Peyer's patch (tissue), 4 donors: ENCODE data around the gene TTC21A. TPM values are rescaled to one million over a fixed set of nuclear protein-coding genes. Genes with fewer than 3 reads are reported as not detected.

Source experiments
- DNase-seq, 3 donors: peaks; one replicate each; pipeline ENCODE4 v3.0.0-alpha.2; 2017 to 2019
- H3K27ac ChIP-seq, 4 donors: fragments of 200-600 bp; sonication (generic); one replicate each; pipeline ENCODE4 v1.5.1; 2016 to 2019
- H3K27me3 ChIP-seq, 2 donors: fragments of 200-600 bp; sonication (generic); one replicate each; pipeline ENCODE4 v1.5.1; 2019
- H3K36me3 ChIP-seq, 3 donors: fragments of 200-600 bp; sonication (generic); one replicate each; pipeline ENCODE4 v1.5.1; 2016 to 2019
- H3K4me1 ChIP-seq, 4 donors: fragments of 200-600 bp; sonication (generic); one replicate each; pipeline ENCODE4 v1.5.1; 2016 to 2019
- H3K4me3 ChIP-seq, 4 donors: fragments of 200-600 bp; sonication (generic); 1 replicate in 3 of 4; 2 replicates in 1 of 4; pipeline ENCODE4 v1.5.1; 2016 to 2019; ENCODE audit warnings: mild to moderate bottlenecking in 1 of 4
- H3K9me3 ChIP-seq, 4 donors: fragments of 200-600 bp; sonication (generic); one replicate each; pipeline ENCODE4 v1.5.1; 2016 to 2019; ENCODE audit warnings: mild to moderate bottlenecking in 1 of 4
- CTCF ChIP-seq, 6 experiments: fragments of 450-650 bp in 4 of 6; fragments of 200-600 bp in 2 of 6; sonication (generic) in 1 of 6; IDR thresholded peaks; one replicate each; pipeline ENCODE4 v1.5.1; 2017 to 2019; ENCODE audit warnings: antibody characterized with exemption in 6 of 6, mild to moderate bottlenecking in 3 of 6, moderate library complexity in 1 of 6
- POLR2A ChIP-seq, 2 donors: fragments of 450-650 bp; IDR thresholded peaks; one replicate each; pipeline ENCODE4 v1.5.1; 2017; ENCODE audit warnings: antibody characterized with exemption in 2 of 2, mild to moderate bottlenecking in 2 of 2, moderate library complexity in 2 of 2
- total RNA-seq, 4 donors: library from RNA; depleted of rRNA; stranded (reverse); fragments of >200 nt; gene quantifications; one replicate each; pipeline ENCODE4 v1.1.0, GENCODE V29; 2016

Gene TTC21A
- total RNA-seq, 4 donors from 2014 or later = 8.4 to 41.3 (median 19.1) TPM

- no peaks in the 10 kb centered on the region for H3K9me3 ChIP-seq
- no peaks in the 10 kb centered on the region for H3K27me3 ChIP-seq
- DNase-seq = peak; percentile 46 to 74 (median 51)
- no peak overlapping the region for H3K27ac ChIP-seq
- peaks cover 0 to 12% (median 5%) of the 10 kb centered on the region in 4 donors for H3K4me1 ChIP-seq
- no peak overlapping the region for H3K4me3 ChIP-seq
- peak; percentile 11 to 57 (median 44) for TF ChIP-seq CTCF (IDR thresholded peaks at IDR 0.05)
- no peak for TF ChIP-seq POLR2A (IDR thresholded peaks at IDR 0.05)
- no peaks in the 10 kb centered on the region for H3K36me3 ChIP-seq
Measured at GRCh38 chr3:39126532-39127071, 19.1 kb downstream of the TTC21A start.

- Histone ChIP-seq H3K27ac (no peak overlapping the region), H3K9me3 (no peaks in the 10 kb centered on the region), H3K27me3 (no peaks in the 10 kb centered on the region), H3K36me3 (no peaks in the 10 kb centered on the region), H3K4me3 (no peak overlapping the region), H3K4me1 (peaks cover 0 to 12% (median under 1%) of the 10 kb centered on the region in 4 donors)
- peak in 1 of 3 donors; percentile 36 for DNase-seq
- no peak for TF ChIP-seq CTCF (IDR thresholded peaks at IDR 0.05)
- no peak for TF ChIP-seq POLR2A (IDR thresholded peaks at IDR 0.05)
Measured at GRCh38 chr3:39127269-39127907, 19.9 kb downstream of the TTC21A start.

- Histone ChIP-seq H3K4me1 (peaks cover 0 to 12% (median 0%) of the 10 kb centered on the region in 4 donors), H3K27me3 (no peaks in the 10 kb centered on the region), H3K9me3 (no peaks in the 10 kb centered on the region), H3K36me3 (no peaks in the 10 kb centered on the region), H3K4me3 (no peak overlapping the region), H3K27ac (no peak overlapping the region)
- peak in 1 of 3 donors; percentile 2 for DNase-seq
- no peak for TF ChIP-seq POLR2A (IDR thresholded peaks at IDR 0.05)
- TF ChIP-seq CTCF (IDR thresholded peaks at IDR 0.05) = no peak
Measured at GRCh38 chr3:39127908-39128304, 20.4 kb downstream of the TTC21A start.

- peak in 1 of 3 donors; percentile 31 for DNase-seq
Measured at GRCh38 chr3:39128951-39129350, 21.5 kb downstream of the TTC21A start.

GRCh38 chr3:39130026-39130425, 22.5 kb downstream of the TTC21A start:
- DNase-seq = peak in 1 of 3 donors; percentile 39
- no peak overlapping the region for H3K4me3 ChIP-seq
- no peaks in the 10 kb centered on the region for H3K9me3 ChIP-seq
- TF ChIP-seq CTCF (IDR thresholded peaks at IDR 0.05) (no peak), POLR2A (IDR thresholded peaks at IDR 0.05) (no peak)
- no peak overlapping the region for H3K27ac ChIP-seq
- H3K4me1 ChIP-seq = peaks cover 0 to 12% (median 0%) of the 10 kb centered on the region in 4 donors
- no peaks in the 10 kb centered on the region for H3K27me3 ChIP-seq
- no peaks in the 10 kb centered on the region for H3K36me3 ChIP-seq

More at GRCh38 chr3:39128951-39129350, 21.5 kb downstream of the TTC21A start:
- no peak overlapping the region for H3K4me3 ChIP-seq
- no peak overlapping the region for H3K27ac ChIP-seq
- H3K4me1 ChIP-seq = peaks cover 0 to 12% (median 0%) of the 10 kb centered on the region in 4 donors
- TF ChIP-seq CTCF (IDR thresholded peaks at IDR 0.05) (no peak), POLR2A (IDR thresholded peaks at IDR 0.05) (no peak)
- H3K27me3 ChIP-seq = no peaks in the 10 kb centered on the region
- H3K36me3 ChIP-seq = no peaks in the 10 kb centered on the region
- no peaks in the 10 kb centered on the region for H3K9me3 ChIP-seq
